Astrocyte (in vitro differentiated cells and primary cell): ENCODE data around the gene MRRF.

Experiments
- CTCF ChIP-seq: IDR thresholded peaks from 2 replicates; pipeline ENCODE4 v1.5.1; 2011; ENCODE audit warnings: low read depth, mild to moderate bottlenecking, inconsistent platforms, low read length, moderate library complexity; ENCODE audit not compliant: insufficient read depth
- EZH2 ChIP-seq: IDR thresholded peaks from 2 replicates; pipeline ENCODE4 v1.6.1; 2012; ENCODE audit warnings: mild to moderate bottlenecking, low read length, inconsistent platforms; ENCODE audit not compliant: insufficient read depth

- no peak for TF ChIP-seq EZH2
- no peak for TF ChIP-seq CTCF
These were observed 5.7 kb upstream of the MRRF start for GRCh38 chr9:122258886-122259415.
